T47D (cell line): ENCODE data around the gene ARHGAP8.

Experiments
- DNase-seq, 2 experiments: peaks; one replicate each; pipeline versions ENCODE4 v3.0.0 to v3.0.0-alpha.2; 2011 to 2012; ENCODE audit warnings: low read depth in 1 of 2, low spot score in 1 of 2
- JUND ChIP-seq: IDR thresholded peaks from 2 replicates; pipeline ENCODE4 v1.6.1; 2012; ENCODE audit warnings: low read depth
- in situ Hi-C: cut with HindIII; loops from 2 replicates; pipeline ENCODE4 v1.10.0; 2016; ENCODE audit warnings: low sequenced_read_pairs, low pct_unique_long_range_greater_than_20kb

ARHGAP8 gene

GRCh38 chr22:44773082-44773481 lies 20.7 kb downstream of the ARHGAP8 start:
- no peak for DNase-seq
- in situ Hi-C loops = no loop called here
- TF ChIP-seq JUND = no peak

GRCh38 chr22:44775862-44776261 lies 23.5 kb downstream of the ARHGAP8 start:
- DNase-seq = no peak
- TF ChIP-seq JUND = no peak
- in situ Hi-C loops = no loop called here

GRCh38 chr22:44776605-44777363 lies 24.4 kb downstream of the ARHGAP8 start:
- in situ Hi-C loops = no loop called here
- DNase-seq = peak in 1 of 2 experiments; percentile 19
- TF ChIP-seq JUND = no peak

- TF ChIP-seq JUND = no peak
- peak in 1 of 2 experiments; percentile 24 for DNase-seq
- in situ Hi-C loops = no loop called here
Observed at GRCh38 chr22:44777364-44777755, 25.0 kb downstream of the ARHGAP8 start.

- in situ Hi-C loops = no loop called here
- TF ChIP-seq JUND = no peak
- DNase-seq = no peak
Observed at GRCh38 chr22:44780876-44781449, 28.6 kb downstream of the ARHGAP8 start.

- TF ChIP-seq JUND = no peak
- no peak for DNase-seq
- in situ Hi-C loops = no loop called here
Observed at GRCh38 chr22:44782363-44782963, 30.1 kb downstream of the ARHGAP8 start.

GRCh38 chr22:44783091-44783490 lies 30.7 kb downstream of the ARHGAP8 start:
- in situ Hi-C loops = no loop called here
- DNase-seq = no peak
- TF ChIP-seq JUND = no peak

GRCh38 chr22:44783581-44783980 lies 31.2 kb downstream of the ARHGAP8 start:
- no peak for TF ChIP-seq JUND
- in situ Hi-C loops = no loop called here
- no peak for DNase-seq

- in situ Hi-C loops = no loop called here
- no peak for TF ChIP-seq JUND
- no peak for DNase-seq
Observed at GRCh38 chr22:44786136-44786535, 33.8 kb downstream of the ARHGAP8 start.

GRCh38 chr22:44786610-44787009 lies 34.2 kb downstream of the ARHGAP8 start:
- DNase-seq = no peak

GRCh38 chr22:44787832-44788231 lies 35.5 kb downstream of the ARHGAP8 start:
- in situ Hi-C loops = no loop called here
- DNase-seq = no peak
- no peak for TF ChIP-seq JUND

More at GRCh38 chr22:44786610-44787009, 34.2 kb downstream of the ARHGAP8 start:
- in situ Hi-C loops = no loop called here
- no peak for TF ChIP-seq JUND

GRCh38 chr22:44793106-44793505 lies 40.7 kb downstream of the ARHGAP8 start:
- in situ Hi-C loops = no loop called here
- TF ChIP-seq JUND = no peak
- no peak for DNase-seq

GRCh38 chr22:44793506-44794172 lies 41.3 kb downstream of the ARHGAP8 start:
- in situ Hi-C loops = no loop called here
- DNase-seq = no peak

More at GRCh38 chr22:44793506-44794172, 41.3 kb downstream of the ARHGAP8 start:
- TF ChIP-seq JUND = no peak
